ENCODE results near the gene CLSTN1. TPM values are rescaled to one million over a fixed set of nuclear protein-coding genes. Genes with fewer than 3 reads are reported as not detected.

CLSTN1 gene
- total and polyA plus RNA-seq, 2 of the 13 experiments (the other 11 are each of a cell fraction or from before 2014, with no cell fraction given), result 19.7 to 29.8 TPM

- H3K27me3 ChIP-seq (ENCODE audit: control insufficient read depth in 1 of 2, insufficient read depth in 2 of 2, low read length in 2 of 2), result no peaks in the 10 kb centered on the region
- H3K4me1 ChIP-seq (ENCODE audit: insufficient read depth, low read length), result peaks cover 7% of the 10 kb centered on the region; the same call in 1 of the 2 replicates
- BruUV-seq (replicated peaks), result no TSS peak
- 0 out of 2 replicates have a peak, but pooled peaks cover 3% of the 10 kb centered on the region for H4K20me1 ChIP-seq (ENCODE audit: insufficient read depth, low read length)
- H3K4me3 ChIP-seq (replicated peaks in 1 of 3; ENCODE audit: insufficient read depth in 1 of 3, low read depth in 2 of 3, low read length in 3 of 3), result no peak overlapping the region
- TF ChIP-seq ZNF329 (CRISPR knock-in tag; IDR thresholded peaks at IDR 0.05; ENCODE audit: low read depth) (0 out of 2 replicates have a peak, but pooled peaks have one; percentile 3), MYPOP (CRISPR knock-in tag; IDR thresholded peaks at IDR 0.05) (no peak)
- TF ChIP-seq, protein P1, sequence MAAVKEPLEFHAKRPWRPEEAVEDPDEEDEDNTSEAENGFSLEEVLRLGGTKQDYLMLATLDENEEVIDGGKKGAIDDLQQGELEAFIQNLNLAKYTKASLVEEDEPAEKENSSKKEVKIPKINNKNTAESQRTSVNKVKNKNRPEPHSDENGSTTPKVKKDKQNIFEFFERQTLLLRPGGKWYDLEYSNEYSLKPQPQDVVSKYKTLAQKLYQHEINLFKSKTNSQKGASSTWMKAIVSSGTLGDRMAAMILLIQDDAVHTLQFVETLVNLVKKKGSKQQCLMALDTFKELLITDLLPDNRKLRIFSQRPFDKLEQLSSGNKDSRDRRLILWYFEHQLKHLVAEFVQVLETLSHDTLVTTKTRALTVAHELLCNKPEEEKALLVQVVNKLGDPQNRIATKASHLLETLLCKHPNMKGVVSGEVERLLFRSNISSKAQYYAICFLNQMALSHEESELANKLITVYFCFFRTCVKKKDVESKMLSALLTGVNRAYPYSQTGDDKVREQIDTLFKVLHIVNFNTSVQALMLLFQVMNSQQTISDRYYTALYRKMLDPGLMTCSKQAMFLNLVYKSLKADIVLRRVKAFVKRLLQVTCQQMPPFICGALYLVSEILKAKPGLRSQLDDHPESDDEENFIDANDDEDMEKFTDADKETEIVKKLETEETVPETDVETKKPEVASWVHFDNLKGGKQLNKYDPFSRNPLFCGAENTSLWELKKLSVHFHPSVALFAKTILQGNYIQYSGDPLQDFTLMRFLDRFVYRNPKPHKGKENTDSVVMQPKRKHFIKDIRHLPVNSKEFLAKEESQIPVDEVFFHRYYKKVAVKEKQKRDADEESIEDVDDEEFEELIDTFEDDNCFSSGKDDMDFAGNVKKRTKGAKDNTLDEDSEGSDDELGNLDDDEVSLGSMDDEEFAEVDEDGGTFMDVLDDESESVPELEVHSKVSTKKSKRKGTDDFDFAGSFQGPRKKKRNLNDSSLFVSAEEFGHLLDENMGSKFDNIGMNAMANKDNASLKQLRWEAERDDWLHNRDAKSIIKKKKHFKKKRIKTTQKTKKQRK (IDR thresholded peaks at IDR 0.05; ENCODE audit: low read length), result no peak
- 85% methylated on average over 3 of the region's 5 CpGs for WGBS (ENCODE audit: low lambda C conversion rate)
- no peaks in the 10 kb centered on the region for H3K79me2 ChIP-seq (ENCODE audit: insufficient read depth, low read length)
- no peak overlapping the region for H2AFZ ChIP-seq (ENCODE audit: low read length)
- H3K4me2 ChIP-seq (ENCODE audit: low read depth, low read length), result no peak overlapping the region
- H3K27ac ChIP-seq (ENCODE audit: extremely low read length, insufficient read depth, low read length), result no peak overlapping the region
- CTCF ChIA-PET (ENCODE audit: low intra/inter-chr PET ratio, low total read pairs), result interaction anchor here (2.3 kb wide), 1 partner anchor 14 kb away, joined by 5 read pairs; no protein-coding TSS in a partner anchor
- no peaks in the 10 kb centered on the region for H3K36me3 ChIP-seq (replicated peaks in 1 of 2; ENCODE audit: control insufficient read depth in 1 of 2, insufficient read depth in 2 of 2, low read length in 2 of 2)
- DNase-seq (ENCODE audit: low spot score) (no peak), FAIRE-seq (no peak), ATAC-seq (no peak)
- no peaks in the 10 kb centered on the region for H3K9me3 ChIP-seq (ENCODE audit: low read length)
- H3K9ac ChIP-seq (ENCODE audit: insufficient read depth, low read depth, low read length), result no peak overlapping the region
- intact Hi-C loops (cut with micrococcal nuclease; ENCODE audit: unreplicated experiment), result no loop called here
- in situ Hi-C loops (cut with HindIII; ENCODE audit: extremely low pct_ligation_motif_present, low pct_unique_long_range_greater_than_20kb), result no loop called here
- POLR2A ChIA-PET, result no interaction called here
Measured at GRCh38 chr1:9703165-9703509, 120.6 kb downstream of the CLSTN1 start.

Measured in HepG2 (cell line).